HG03520 (cell line): Measurements from ENCODE around the gene TM9SF2.

Source experiments
- ATAC-seq: cut with Tn5 transposase; IDR thresholded peaks from one replicate; pipeline ENCODE4 v1.9.1; 2021; ENCODE audit warnings: mild to moderate bottlenecking, moderate library complexity; ENCODE audit not compliant: unreplicated experiment

Gene TM9SF2

DNA sequence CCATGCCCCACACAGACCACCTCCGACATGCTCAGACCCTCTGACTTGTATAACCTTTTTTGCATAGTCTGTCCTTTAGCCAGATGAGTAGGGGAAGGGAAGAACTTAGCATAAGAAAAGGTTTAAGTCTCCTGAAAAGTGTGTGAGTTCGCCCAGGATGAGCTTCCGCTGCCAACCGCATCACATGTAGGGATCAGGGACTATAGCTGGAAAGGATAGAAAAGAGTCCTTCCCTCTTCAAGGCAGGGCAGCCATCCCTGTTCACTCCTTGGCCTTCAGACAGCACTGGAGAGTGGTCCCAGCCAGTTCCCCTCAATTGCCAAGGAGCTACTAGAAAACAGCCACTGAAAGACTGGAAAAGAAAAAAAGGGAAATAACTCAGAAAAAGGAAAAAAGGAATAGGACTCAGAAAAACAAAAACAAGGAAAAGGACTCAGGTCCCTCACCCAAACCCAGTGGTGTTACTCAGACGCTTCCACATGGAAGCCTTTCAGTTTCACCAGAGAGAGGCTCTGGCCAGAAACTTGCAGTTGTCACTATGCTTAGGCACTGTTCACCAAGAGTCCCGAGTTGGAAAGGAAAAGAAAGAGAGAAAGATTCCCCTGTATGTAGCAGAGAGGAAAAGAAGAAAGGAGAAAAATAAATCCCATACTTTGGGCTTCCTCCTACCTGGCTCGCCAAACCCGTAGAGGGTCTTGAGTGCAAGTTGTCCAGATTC, 5.6 kb upstream of the TM9SF2 start:
- no peak for ATAC-seq

DNA sequence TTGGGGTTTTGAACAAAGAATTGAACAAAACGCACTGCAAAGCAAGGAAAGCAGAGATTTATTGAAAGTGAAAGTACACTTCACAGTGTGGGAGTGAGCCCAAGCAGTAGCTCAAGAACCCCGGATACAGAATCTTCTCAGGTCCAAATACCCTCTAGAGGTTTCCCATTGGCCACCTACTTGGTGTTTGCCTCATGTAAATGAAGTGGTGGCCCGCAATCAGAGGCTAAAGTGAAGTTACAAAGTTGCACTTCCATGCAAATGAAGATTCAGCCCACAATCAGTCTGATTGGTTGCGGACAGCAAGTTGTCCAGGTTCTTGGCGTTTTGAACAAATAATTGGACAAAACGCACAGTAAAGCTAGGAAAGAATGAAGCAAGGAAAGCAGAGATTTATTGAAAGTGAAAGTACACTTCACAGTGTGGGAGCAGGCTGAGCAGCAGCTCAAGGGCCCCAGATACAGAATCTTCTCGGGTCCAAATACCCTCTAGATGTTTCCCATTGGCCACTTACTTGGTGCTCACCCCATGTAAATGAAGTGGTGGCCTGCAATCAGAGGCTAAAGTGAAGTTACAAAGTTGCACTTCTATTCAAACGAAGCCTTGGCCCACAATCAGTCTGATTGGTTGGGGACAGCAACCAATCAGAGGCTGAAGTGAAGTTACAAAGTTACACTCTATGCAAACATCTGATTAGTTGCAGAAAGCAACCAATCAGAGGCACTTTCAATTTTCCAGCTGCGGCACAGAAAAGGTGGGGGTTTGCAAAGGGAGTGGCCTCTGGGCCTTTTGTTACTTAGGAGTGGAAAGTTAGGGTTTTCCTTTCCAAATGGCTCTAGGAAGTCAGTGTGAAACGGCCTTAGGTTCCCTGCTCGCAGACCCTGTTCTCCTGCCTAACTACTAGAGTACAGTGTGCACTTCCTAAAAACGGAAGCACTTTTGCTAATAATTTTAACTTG, 4.8 kb upstream of the TM9SF2 start:
- peak; percentile 34 for ATAC-seq

GRCh38 chr13:99498171-99499161, 2.8 kb upstream of the TM9SF2 start:
- peak; percentile 61 for ATAC-seq

DNA sequence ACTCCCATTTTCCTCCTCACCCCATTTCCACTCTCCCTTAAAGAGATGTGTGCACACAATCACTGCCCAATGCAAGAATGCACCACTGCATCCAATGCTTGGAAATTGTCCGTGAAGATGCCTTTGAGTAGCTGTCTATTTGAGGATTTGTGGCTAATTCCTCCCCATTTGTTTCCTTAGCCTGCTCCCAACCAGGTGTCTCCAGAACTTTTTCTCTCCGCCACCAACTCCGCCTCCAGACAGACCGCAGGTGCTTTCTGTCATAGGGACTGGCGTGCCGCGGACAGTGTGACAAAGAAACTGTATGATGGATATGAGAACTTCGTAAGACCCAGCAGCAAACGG, 461 bp upstream of the TM9SF2 start:
- peak; percentile 0 for ATAC-seq

DNA sequence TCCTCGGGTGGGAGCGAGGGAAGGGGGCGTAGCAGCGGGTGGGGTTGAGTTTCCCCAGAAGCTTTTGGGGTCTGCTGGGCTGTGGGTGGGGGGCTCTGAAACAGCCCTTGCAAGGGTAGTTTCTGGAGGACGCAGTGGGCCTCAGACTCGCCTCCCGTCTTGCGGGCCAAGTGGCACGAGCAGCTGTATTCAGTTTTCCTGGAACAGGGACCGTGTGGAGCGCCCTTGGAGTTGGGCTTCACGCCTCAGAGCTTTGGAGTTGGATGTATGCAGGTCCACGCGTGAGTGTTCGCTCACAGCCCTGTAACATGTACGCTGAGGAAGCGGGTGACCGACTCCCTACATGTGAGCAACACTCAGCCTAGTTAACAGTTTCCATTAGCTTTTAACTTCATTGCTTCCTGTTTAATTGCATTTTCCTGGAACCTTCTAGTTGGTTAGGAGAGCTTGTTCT, 603 bp downstream of the TM9SF2 start:
- ATAC-seq: no peak

DNA sequence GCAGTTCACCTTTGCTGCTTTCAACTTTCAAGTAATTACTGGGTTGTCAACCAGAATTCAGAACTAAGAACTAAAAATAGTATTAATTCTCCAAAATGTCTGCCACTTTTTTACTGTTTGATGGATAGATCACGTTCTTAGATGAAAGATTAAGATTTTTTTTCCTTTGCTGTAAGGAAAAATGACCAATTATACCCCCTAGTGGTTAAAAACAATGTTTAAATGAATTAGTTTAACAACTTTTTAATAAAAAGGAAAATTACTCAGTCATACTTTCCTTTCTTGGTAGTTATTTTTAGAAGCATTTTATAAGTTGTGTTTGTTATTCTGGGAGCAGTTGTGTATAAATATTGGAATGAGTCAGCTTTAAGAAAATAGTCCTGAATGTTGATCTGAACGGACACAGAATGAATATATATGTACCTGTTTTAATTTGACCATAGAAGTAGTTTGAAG, 4.6 kb downstream of the TM9SF2 start:
- ATAC-seq: no peak

GRCh38 chr13:99506634-99507033, 5.4 kb downstream of the TM9SF2 start:
- peak; percentile 74 for ATAC-seq

DNA sequence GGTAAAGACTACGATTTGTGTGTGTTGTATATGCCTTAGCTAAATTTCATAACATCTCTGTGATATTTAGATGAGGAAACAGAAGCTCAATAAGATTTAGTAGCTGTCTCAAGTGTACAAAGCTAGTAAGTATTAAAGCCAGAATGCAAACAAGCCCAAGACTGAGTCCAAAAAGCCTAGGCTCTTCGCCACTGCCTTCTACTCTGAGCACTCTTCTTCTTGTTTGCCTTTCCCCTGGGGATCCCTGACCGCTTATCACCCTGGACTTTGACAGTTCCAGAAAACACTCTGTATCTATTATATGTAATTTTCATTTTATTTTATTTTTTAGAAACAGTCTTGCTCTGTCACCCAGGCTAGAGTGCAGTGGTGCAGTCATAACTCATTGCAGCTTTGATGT, 5.8 kb downstream of the TM9SF2 start:
- ATAC-seq: no peak

- ATAC-seq: no peak
Measured at GRCh38 chr13:99507551-99507950, 6.3 kb downstream of the TM9SF2 start.

- no peak for ATAC-seq
Measured at GRCh38 chr13:99507986-99508385, 6.7 kb downstream of the TM9SF2 start.

- no peak for ATAC-seq
Measured at GRCh38 chr13:99509479-99509878, 8.2 kb downstream of the TM9SF2 start.

GRCh38 chr13:99514801-99515200, 13.5 kb downstream of the TM9SF2 start:
- no peak for ATAC-seq

DNA sequence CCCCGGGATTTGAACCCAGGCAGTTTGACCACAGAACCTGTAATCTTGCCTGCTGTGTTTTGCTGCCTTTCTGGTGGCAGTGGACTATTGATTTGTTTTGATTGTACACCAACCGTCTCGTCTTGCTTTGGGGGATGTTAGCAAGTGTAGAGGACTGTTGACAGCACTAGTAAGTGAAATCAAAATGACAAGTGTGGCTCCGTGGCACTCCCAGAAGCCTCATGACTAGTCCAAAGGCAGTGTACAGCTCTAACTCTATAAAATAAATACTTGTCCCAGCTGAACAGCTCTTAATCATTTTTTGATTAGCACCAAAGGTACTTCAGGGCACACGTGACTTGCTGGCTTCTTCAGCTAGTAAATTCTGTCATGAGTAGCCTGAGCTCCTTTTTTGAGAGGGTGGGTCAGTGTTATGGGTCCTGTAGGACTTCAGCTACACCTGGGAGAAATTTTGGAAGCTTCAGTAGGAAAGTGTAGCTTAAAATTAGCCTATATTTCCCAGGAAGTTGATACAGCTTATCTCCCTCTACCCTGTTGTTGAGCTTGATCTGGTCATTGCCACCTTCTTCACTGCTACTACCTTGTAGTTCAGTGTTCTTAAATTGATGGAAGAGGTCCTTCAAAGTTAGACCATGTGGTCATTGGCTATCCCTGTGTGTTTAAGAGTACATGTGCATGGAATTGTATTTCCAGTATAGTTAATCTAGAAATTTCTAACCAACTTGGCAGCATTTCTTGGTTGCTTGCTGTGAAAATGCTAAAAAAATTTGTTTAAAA, 15.1 kb downstream of the TM9SF2 start:
- no peak for ATAC-seq

DNA sequence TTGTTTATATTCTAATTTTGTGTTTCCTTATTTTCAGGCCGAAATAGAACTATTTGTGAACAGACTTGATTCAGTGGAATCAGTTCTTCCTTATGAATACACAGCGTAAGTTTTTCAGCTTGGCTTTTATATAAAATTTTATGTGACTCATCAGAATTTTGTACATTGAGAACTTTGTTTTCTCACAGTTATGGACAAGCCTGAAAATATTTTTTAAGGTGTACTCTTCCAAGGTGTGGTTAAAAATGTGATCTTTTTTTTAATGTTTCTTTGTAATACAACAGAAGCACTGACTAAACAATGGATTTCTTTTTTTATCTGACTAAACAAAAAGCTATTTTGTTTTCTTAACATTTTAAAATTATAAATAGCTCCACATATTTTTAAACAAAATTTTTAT, 16.3 kb downstream of the TM9SF2 start:
- no peak for ATAC-seq

GRCh38 chr13:99517984-99518383, 16.7 kb downstream of the TM9SF2 start:
- ATAC-seq: no peak

GRCh38 chr13:99522298-99522697, 21.0 kb downstream of the TM9SF2 start:
- ATAC-seq: no peak

DNA sequence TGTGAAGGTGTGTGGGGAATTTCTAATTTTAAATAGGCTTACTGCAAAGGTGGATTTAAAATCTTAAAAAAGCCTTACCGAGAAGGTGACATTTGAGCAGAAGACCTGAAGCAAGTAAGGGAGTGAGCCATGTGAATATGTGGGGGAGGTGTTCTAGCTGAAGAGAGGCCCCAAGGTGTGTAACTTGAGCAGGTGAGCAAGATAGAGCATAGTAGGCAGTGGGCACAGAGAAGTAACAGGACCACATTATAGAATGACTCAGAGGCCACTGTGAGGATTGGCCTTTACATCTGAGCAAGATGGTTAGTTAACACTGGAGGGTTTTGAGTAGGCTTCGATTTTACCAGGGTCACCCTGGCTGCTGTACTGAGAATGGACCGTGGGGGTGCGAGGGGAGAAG, 22.6 kb downstream of the TM9SF2 start:
- no peak for ATAC-seq

DNA sequence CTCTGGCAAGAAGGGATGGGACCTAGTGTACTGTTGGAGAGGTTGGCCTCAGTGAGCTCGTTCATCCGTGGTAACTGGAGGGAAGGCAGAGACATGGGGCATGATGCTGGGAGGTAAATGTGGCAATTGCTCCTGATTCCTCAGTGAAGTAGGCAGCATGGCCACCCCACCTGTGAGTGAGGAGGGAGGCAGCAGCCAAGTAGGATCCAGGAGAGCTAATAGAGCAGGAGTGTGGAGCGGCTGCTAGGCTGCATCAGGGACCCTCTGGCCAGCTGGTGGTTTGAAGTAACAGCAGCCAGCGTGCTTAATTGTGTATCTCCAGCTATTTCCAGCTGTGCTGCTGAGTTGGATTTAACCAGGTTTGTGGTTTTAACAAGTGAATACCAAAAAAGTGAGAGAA, 24.7 kb downstream of the TM9SF2 start:
- no peak for ATAC-seq

GRCh38 chr13:99526549-99526948, 25.3 kb downstream of the TM9SF2 start:
- ATAC-seq: no peak

DNA sequence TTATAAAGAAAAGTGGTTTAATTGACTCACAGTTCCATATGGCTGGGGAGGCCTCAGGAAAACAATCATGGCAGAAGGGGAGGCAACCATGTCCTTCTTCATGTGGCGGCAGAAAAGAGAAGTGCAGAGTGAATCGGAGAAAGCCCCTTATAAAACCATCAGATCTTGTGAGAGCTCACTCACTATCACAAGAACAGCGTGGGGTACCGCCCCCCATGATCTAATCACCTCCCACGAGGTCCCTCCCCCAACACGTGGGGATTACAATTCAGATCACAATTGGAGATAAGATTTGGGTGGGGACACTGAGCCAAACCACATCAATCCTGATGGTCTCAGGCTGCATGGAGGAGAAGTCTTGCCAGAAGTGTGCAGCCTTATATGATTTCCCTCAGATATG, 26.0 kb downstream of the TM9SF2 start:
- ATAC-seq: no peak
